Kidney tubule cell (primary cell): Measurements from ENCODE around the gene RGS9BP.
A peak's percentile ranks its signal among the peaks of the same experiment; 100 is the strongest.
"Not testable (repeated sequence)": the region's sequence is repeated elsewhere in the genome, so short reads cannot be mapped to it uniquely, and the experiment has no call there.

Experiments
- DNase-seq: peaks from one replicate; pipeline ENCODE4 v3.0.0-alpha.2; 2018; ENCODE audit warnings: low spot score

The RGS9BP gene

DNA sequence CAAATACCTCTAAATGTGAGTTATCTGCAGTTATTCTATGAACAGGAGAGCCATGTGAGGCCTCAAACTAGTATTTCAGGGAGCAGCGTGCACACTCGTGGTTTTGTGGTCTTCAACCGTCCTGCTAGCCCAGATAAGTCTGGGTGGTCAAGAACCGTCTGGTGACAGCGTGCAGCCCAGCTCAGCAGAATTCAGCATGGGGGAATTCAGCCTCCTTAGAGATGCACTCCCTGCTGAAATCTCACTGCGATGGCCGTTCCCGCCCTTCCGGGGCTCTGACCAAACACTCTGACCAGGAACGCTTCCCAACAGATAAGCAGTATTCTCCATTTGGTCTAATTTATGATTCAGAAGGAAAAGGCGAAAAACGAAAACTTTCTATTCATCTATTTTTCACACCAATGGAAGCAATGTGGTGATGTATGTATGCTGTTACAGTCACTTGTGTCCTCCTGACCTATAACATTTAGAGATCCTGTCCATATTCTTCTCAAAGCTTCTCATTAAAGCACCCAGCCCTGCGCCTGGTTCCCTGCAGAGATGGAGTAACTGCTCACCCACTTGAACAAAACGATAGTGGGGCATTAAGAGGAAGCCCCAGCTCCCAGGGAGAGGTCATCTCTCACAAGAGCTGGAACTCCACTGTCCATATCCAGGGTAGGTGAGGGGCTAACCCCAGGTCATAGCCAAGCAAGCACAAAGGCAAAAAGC is 3.6 kb upstream of the RGS9BP start:
- DNase-seq, result no peak

DNA sequence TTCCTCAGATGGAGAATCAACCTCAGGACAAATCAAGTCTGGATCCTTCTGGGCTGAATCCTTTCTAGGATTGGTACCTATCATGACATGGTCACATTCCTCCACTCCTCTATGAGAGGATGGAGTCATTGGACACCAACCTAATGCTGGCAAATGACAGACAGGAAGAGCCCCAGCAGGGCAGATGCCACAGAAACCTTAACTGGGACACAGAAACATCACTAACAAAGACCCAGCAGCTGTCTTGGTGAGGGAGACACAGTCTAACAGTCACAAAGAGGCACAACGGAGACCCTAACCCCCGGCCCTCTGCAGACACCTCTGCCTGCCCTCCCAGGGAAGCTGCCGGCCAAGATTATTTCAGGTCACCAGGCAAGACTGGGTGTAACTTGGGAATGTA is 2.8 kb upstream of the RGS9BP start:
- no peak for DNase-seq

GRCh38 chr19:32673573-32673972 is 2.1 kb upstream of the RGS9BP start:
- no peak for DNase-seq

- DNase-seq, result peak; percentile 17
Observed at GRCh38 chr19:32674153-32674930, 1.3 kb upstream of the RGS9BP start.

- DNase-seq, result peak; percentile 98
Observed at GRCh38 chr19:32674931-32675719, 523 bp upstream of the RGS9BP start, which contains the start of gene ANKRD27. ANKRD27 (minus strand) TSS chr19:32675180; CDS start chr19:32659015, 16,165 bp downstream.

- DNase-seq, result peak; percentile 26
Observed at GRCh38 chr19:32676186-32676894, 692 bp downstream of the RGS9BP start.

DNA sequence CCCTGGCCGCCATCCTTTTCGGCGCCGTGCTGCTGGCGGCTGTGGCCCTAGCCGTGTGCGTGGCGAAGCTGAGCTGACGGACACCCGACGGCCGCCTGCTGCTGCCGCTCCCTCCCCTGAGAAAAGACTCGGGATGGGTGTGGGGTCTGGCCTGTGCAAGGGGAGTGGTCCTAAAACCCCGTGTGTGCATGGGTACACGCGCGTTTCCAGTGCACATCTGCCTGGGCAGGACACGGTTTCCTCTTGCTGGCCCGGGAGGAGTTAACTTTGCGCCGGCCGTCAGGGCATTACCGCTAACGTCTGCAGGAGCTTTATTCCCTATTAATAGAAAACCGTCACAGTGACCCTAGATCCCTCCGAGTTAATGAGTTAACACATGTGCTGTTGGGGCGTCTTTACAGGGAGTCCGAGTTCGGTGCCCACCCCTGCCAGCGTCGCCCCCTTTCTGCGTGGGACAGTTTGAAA is 1.3 kb downstream of the RGS9BP start:
- no peak for DNase-seq

DNA sequence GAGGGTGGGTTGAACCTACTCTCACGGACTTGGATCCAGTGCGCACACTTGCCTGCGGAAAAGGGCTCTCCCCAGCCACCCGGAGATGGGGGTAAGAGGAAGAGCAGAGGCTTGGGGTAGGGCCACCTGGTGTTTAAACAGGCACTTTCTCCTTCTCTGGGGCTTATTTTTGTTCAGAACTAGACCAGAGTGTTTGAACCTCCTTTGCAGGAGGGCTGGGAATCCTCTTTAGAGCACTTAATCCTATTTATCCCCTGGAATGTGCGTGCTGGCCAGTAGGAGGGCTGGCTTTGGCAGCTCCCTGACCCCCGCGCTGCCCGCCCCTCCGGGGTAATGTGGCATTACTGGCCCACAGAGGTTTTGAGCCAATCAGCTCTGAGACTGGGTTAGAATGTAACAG is 2.0 kb downstream of the RGS9BP start:
- no peak for DNase-seq

DNA sequence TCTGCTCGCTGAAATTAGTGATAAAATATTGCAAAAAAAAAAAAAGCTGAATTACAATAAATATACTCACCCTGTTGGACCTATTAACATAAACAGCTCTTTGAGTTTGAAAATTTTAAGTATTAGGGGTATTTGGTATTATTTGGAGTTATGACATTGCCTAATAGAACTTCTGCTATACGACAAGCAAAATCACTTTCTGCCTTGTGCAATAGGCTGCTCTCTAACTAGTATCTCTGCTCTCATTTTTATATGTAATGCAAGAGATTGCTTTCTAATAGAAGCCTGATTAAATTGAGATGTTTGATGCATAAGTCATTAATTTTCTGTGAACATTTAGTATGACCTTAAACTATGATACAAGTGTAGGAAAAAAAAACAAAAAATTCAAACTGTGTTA is 5.3 kb downstream of the RGS9BP start:
- no peak for DNase-seq

DNA sequence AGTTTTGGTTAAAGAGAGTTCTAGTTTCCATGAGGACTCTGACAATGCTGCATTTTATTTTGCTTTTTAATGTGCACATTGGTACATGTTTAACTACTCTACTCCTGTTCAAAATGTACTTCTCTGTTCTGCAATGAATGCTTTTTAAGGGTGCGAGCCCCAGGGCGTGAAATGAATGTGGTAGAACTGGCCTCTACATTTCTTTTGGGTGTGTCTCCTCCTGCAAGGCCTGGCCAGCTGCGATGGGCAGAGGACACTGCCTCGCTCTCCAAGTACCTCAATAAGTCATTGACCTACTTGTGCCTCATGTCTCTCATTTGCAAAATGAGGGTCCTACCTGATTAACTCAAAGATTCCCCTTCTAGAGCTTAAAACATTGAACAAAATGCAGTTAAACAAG is 6.7 kb downstream of the RGS9BP start:
- no peak for DNase-seq

DNA sequence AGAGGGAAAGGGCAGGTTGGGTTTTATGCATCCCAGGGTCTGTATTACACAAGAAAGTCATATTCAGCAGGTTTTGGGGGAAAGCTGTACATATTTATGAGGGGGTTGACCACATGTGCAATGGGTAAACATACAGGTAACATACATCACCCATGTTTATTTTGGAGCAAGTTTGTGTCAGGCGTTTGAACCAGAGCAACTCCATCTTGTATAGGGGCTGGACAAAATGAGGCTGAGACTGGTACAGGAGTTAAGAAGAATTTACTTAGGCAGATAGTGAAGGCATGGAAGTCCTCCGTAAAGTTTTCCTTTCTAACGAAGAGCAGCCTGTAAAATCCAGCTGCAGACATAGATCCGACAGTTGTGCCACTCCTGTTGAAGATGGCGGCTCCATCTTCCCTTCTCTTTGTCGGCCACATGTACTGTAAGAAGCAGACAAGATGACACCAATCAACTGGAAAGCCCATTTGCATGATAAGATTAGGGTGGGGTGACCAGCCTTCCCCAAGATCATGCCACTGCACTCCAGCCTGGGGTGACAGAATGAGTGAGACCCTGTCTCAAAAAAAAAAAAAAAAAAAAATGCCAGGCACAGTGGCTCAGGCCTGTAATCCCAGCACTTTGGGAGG is 11.3 kb downstream of the RGS9BP start:
- no peak for DNase-seq

DNA sequence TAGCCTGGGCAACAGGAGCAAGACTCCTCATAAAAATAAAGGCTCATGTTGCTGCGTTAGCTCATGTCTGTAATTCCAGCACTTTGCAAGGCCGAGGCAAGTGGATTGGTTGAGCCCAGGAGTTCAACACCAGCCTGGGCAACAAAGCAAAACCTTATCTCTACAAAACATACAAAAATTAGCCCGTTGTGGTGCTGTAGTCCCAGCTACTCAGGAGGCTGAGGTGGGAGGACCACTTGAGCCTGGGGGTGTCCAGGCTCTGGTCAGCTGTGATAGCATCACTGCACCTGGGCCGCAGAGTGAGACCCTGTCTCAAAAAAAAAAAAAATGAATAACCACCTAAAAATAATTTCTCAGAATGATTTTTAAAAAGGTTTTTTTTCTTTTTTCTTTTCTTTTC is 12.0 kb downstream of the RGS9BP start:
- DNase-seq, result no peak

GRCh38 chr19:32688311-32688710 is 12.7 kb downstream of the RGS9BP start:
- no peak for DNase-seq

GRCh38 chr19:32691291-32691951 is 15.8 kb downstream of the RGS9BP start, which contains the start of gene NUDT19:
NUDT19 (plus strand) TSS chr19:32691821; CDS start chr19:32691961, 140 bp downstream.
- peak; percentile 91 for DNase-seq

- DNase-seq, result peak; percentile 79
Observed at GRCh38 chr19:32691952-32692726, 16.5 kb downstream of the RGS9BP start.

DNA sequence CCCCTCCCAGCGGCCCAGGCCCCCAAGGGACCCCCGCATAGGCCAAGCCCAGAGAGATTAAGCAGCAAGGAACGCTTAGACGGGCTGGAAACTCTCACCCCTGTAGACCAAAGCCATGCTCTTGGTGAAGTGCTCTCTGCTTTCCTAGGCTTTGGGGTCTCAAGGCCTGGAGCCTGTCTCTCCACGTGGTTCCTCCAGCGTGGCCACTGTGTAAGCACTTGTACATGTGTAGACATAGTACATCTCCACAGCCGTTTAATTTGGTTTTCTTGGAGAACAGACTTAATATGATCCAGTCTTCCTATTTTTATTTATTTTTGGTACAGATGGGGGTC is 17.0 kb downstream of the RGS9BP start:
- no peak for DNase-seq

- DNase-seq, result peak; percentile 18
Observed at GRCh38 chr19:32693151-32694108, 17.8 kb downstream of the RGS9BP start.

- not testable (repeated sequence) for DNase-seq
Observed at GRCh38 chr19:32694316-32694715, 18.7 kb downstream of the RGS9BP start.

- DNase-seq, result not testable (repeated sequence)
Observed at GRCh38 chr19:32694851-32695250, 19.2 kb downstream of the RGS9BP start.
